GM13976 (cell line): Measurements from ENCODE around the gene SMU1.
"Not testable (repeated sequence)": the region's sequence is repeated elsewhere in the genome, so short reads cannot be mapped to it uniquely, and the experiment has no call there.

ENCODE experiments used
- DNase-seq: peaks from one replicate; pipeline ENCODE4 v3.0.0; 2012; ENCODE audit warnings: low spot score
- in situ Hi-C: fragments of 300-500 bp; cut with MboI; formaldehyde crosslinking; loops from one replicate; pipeline ENCODE4 v1.12.0; 2022; ENCODE audit warnings: low sequenced_read_pairs, mixed read lengths, inconsistent platforms; ENCODE audit not compliant: unreplicated experiment
- TF ChIP-seq, protein P1 (sequence below): IDR thresholded peaks from 2 replicates; pipeline ENCODE4 v1.5.1; 2012; ENCODE audit warnings: borderline replicate concordance, mild to moderate bottlenecking; ENCODE audit not compliant: insufficient read depth; ENCODE audit errors: extremely low read depth, missing control alignments, control extremely low read depth

SMU1 gene

DNA sequence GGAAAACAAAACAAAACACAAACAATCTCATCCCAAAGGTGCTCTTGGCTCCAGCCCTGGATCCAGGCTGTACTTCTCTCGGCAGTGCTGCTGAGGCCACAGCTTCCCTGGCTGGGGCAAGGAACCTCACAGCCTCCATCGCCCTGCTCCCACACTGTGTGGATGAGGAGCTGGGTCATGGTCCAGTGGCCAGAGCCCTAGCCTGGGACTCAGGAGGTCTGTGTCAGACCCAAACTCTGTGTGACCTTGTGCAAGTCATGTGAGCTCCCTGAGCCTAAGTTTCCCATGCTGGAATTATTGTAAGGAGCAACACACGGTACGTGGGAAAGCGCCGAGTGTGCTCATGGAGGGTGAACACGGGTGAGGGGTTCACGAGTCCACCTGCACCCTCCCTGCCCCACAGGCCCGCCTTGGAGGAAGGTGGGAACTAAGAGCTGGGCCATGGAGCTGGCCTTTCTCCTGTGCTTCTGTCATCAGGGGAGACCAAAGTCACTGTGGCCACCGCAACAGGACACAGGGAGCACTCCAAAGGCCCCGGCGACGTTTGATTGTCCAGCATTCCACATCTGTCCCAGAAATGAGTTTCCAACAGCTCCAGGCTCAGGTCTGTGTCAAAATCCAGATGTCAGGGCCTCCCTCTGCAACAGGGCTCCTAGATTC is 26.2 kb upstream of the SMU1 start:
- no peak for DNase-seq
- in situ Hi-C loops: no loop called here
- TF ChIP-seq, protein P1, sequence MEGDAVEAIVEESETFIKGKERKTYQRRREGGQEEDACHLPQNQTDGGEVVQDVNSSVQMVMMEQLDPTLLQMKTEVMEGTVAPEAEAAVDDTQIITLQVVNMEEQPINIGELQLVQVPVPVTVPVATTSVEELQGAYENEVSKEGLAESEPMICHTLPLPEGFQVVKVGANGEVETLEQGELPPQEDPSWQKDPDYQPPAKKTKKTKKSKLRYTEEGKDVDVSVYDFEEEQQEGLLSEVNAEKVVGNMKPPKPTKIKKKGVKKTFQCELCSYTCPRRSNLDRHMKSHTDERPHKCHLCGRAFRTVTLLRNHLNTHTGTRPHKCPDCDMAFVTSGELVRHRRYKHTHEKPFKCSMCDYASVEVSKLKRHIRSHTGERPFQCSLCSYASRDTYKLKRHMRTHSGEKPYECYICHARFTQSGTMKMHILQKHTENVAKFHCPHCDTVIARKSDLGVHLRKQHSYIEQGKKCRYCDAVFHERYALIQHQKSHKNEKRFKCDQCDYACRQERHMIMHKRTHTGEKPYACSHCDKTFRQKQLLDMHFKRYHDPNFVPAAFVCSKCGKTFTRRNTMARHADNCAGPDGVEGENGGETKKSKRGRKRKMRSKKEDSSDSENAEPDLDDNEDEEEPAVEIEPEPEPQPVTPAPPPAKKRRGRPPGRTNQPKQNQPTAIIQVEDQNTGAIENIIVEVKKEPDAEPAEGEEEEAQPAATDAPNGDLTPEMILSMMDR: no peak

DNA sequence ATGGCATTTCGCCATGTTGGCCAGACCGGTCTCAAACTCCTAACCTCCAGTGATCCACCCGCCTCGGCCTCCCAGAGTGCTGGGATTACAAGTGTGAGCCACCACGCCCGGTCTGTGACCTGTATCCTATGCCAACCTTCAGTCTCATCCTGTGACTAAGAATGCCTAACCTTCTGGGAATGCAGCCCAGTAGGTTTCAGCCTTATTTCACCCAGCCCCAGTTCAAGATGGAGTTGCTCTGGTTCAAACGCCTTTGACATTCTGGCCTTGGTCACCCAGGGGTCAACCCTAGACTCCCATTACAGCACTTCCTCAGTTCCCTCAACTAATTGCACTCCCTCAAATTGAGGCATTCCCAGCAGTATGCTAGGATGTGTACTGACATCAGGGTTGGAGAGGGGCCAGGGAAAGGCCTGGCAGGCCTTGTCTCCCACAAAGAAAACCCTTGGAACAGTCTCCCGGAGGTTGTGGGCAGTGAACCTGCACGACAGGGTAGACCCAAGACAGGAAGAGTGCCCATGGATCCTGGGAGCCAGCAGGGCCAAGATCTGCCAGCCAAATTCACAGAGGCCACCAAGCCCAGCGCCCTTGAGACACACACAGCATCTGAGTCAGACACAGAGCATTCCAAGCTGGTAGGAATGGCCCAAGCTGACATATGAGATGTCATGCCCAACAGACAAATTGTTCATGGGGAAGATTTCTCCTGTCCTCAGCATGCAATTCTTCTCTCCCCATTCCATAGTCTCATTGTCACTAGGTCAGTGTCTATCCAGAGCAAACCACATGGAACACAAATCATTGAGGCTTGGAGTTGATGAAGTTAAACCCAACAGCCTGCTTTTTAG is 24.9 kb upstream of the SMU1 start:
- TF ChIP-seq, protein P1: no peak
- in situ Hi-C loops: no loop called here
- DNase-seq: no peak

DNA sequence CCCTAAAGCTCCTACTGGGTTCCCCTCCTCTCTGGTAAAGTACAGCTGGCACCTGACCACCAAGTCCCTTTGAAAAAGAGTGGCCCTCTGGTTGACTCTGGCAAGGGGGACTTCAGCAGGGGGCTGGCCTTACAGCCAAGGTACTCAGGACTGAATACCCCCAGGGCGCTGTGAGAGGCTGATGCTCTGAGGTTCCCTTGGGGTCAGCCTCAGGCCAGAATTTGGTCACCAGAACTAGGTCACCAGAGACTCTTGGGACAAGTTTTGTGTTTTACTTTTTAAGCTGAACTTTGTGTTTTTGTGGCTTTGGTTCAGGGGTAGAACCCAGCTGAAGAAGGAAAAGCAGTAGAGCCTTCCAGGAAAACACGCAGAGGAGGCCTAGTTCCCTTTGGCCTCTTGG is 23.3 kb upstream of the SMU1 start:
- in situ Hi-C loops: no loop called here
- TF ChIP-seq, protein P1: no peak
- DNase-seq: no peak

DNA sequence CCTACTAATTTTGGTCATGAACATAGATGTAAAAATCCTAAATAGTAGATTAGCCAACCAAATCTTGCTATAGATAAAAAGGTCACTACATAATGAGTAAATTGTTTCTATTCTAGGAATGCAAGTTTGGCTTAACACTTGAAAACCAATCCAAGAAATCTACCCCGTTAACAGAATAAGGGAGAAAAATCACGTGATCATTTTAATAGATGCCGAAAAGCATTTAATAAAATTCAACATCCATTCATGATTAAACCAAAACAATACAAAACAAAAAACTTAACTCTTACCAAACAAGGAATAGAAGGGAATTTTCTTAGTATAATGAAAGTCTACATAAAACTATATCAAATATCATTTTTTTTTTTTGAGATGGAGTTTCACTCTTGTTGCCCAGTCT is 20.7 kb upstream of the SMU1 start:
- in situ Hi-C loops: no loop called here
- DNase-seq: no peak
- TF ChIP-seq, protein P1: no peak

DNA sequence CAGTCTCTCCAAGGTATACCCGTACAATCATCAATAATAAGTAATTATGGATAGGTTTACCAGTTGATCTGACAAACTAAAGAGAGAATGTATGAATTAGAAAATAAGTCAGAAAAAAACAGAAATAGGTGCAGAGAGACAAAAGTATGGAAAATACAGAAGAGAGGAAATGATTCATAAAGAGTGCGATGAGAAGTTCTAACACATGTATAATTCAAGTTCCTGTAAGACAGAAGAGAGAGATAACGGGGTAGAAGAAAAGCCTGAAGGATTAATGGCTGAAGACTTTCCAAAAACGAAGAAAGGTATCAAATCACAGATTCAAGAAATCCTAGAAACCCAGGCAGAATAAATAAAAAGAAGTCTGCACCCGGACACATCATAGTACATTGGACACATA is 16.2 kb upstream of the SMU1 start:
- no peak for DNase-seq
- TF ChIP-seq, protein P1: no peak
- in situ Hi-C loops: no loop called here

DNA sequence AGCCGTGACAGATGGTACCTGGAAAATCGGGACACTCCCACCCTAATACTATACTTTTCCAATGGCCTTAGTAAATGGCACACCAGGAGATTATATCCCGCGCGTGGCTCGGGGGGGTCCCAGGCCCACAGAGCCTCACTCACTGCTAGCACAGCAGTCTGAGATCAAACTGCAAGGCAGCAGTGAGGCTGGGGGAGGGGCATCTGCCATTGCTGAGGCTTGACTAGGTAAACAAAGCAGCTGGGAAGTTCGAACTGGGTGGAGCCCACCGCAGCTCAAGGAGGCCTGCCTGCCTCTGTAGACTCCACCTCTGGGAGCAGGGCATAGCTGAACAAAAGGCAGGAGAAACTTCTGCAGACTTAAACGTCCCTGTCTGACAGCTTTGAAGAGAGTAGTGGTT is 9.2 kb upstream of the SMU1 start:
- in situ Hi-C loops, DNase-seq: not testable (repeated sequence)
